Measurements from ENCODE around the gene NCMAP.
A peak's percentile ranks its signal among the peaks of the same experiment; 100 is the strongest.

Gene NCMAP

DNA sequence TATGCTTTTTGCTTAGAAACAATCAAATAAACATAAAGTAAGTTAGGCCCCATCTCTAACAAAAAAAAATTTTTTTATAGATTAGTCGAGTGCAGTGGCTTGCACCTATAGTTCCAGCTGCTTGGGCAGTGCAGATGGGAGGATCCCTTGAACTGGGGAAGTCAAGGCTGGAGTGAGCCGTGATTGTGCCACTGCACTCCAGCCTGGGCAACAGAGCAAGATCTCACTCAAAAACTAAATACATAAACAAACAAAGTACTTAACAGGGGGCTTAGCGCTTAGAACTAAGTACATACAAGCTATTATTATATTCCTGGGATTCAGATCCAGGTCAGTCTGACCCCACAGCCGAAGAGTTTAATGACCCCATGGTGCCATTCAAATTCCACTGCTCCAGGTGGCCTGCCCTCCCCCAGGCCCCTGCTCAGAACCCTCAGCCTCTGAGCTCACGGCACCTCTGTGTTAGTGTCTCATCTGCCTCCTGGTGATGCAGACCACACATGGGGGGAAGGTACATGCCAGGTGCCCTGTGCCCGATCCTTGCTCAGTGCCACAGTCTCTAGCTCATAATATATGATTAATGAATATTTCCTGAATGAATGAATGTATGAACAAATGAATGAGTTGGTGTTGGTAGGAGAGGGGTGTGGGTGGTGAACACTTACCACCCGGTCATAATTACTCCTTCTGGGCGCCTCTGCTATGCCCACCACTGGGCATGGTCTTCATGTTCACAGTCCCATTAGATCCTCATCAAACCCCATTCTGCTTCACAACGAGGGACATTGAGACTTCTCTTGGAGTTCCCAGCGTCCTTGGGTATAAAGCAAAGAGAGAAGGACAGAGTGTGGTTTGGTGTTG is 14.6 kb downstream of the NCMAP start:
- DNase-seq (ENCODE audit: low read depth in 2 of 2) = no peak

GRCh38 chr1:24572301-24572700 is 16.4 kb downstream of the NCMAP start:
- no peak for DNase-seq (ENCODE audit: low read depth in 2 of 2)

- DNase-seq (ENCODE audit: low read depth in 2 of 2) = no peak
These were observed 20.2 kb downstream of the NCMAP start for GRCh38 chr1:24575905-24576587.

DNA sequence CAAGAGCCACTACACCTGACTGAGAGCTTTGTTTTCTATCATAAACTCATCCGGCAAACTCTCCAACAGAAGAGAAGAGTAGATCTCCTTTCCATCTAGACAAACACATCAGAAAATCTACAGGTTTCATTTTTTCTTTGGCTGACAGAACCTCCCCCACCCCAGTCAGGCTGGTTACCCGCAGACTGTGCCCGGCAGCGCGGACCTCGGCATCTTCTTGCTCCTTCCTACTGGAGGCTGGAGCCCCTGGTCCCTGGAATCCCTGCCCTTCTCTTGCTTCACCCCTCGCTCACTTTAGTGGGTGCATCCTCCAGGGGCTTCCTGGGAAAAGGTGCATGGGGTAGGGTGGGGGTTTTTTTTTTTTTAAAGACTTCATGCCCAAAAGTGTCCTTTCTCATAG is 23.0 kb downstream of the NCMAP start:
- DNase-seq (ENCODE audit: low read depth in 2 of 2) = no peak

DNA sequence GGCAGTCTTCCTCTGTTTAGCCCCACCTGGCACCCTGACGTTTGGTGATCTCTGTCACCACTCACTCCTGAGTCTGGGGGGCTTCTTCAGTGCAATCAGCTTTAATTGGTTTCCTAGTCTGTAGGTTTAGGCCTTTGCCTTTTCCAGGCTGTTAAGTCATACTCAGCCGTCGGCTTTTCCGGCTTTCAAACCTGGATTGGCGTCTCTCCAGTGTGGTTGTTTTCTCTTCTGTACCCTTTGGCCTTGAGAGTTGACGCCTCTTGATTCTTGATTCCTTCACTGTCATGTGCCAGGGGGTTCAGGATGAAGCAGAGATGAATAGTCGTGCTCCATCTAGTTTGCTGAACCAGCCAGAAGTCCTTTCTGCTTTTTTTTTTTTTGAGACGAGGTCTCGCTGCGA is 24.9 kb downstream of the NCMAP start:
- no peak for DNase-seq (ENCODE audit: low read depth in 2 of 2)

- no peak for DNase-seq (ENCODE audit: low read depth in 2 of 2)
These were observed 28.3 kb downstream of the NCMAP start for GRCh38 chr1:24584171-24584647.

- DNase-seq (ENCODE audit: low read depth in 2 of 2) = no peak
These were observed 30.2 kb downstream of the NCMAP start for GRCh38 chr1:24586119-24586518.

DNA sequence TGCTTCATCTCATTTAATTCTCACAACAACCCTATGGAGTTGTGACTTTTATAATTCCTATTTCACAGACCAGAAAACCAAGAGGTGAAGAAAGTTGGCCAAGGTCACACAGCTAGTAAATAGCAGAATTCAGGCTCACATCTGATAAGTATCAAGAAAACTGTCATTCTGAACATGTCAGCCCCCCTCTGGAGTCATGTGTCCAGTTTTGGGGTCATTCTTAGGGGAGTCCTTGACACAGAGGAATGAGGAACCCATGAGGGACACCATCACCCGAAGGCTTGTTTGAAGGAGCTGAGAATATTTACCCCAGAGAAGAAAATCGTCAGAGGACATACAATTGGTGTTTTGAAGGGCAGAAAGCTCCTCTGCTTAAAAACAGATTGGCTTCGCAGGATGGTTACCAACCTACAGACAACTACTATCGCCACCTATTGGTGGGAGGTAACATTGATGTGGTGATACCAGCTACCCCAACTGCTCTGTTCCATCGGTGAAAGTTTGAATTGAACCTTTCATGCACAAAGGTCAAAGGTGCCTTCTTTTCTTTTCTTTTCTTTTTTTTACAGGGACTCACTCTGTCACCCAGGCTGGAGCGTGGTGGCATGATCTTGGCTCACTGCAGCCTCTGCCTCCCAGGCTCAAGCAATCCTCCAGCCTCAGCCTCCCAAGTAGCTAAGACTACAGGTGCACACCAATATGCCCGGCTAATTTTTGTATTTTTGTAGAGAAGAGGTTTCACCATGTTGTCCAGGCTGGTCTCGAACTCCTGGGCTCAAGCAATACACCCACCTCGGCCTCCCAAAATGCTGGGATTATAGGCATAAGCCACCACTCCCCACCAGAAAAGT is 31.3 kb downstream of the NCMAP start:
- DNase-seq (ENCODE audit: low read depth in 2 of 2) = peak in 1 of 2 donors; percentile 18

DNA sequence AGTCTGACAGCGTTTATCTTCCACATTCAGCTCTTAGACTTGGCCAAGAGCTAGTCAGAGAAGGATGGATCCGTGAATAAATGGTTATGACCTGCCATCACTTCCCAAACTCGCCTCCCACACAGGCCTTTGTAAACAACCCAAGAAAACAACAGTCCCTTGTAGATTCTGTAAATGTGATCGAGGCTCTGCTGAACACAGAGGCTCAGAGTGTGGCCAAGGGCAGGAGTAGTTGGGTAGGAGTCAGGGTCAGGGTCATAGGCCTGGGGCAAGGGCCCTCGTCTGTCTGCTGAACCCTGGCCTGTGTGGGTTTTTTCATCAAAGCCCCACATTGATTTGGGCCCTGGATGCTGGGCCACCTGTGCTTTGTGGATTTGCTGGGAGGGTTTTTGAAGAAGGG is 32.7 kb downstream of the NCMAP start:
- DNase-seq (ENCODE audit: low read depth in 2 of 2) = no peak

DNA sequence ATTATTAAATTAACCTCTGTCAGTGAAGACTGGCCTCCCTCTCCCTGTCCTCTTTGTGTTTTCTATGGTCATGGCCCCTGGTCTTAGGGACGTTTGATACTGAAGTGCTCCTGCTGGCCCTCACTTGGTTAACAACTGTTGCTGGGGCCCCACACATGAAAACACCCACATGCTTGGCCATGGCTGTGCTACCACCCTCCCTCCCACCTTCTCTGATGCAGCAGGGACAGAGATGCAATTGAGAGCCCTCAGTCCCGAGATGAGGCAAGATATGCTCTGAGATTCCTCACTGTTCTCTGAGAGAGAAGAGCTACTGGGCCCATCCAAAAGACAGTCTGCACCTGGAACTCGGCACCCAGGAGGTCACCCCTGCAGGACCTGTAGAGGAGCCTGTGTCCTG is 33.3 kb downstream of the NCMAP start:
- DNase-seq (ENCODE audit: low read depth in 2 of 2) = no peak

DNA sequence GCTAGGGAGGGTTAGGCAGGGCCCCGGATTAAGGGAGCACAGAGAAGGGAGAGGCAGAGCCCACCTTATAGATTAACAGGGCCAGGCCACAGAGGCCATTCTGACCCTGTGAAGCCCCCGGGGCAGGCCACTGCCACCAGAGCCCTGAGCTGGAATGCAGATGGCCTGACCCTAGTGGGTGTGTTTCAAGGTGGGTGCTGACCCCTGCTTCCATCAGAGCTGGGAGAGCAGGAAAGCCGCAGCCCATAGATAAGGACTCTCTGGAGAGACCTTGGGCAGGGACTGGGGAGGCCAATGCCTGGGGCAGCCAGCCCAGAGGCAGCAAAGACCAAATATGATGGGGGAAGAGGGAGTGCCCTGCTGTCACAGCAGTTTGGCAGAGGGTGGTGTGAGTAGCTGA is 35.9 kb downstream of the NCMAP start:
- DNase-seq (ENCODE audit: low read depth in 2 of 2) = no peak

DNA sequence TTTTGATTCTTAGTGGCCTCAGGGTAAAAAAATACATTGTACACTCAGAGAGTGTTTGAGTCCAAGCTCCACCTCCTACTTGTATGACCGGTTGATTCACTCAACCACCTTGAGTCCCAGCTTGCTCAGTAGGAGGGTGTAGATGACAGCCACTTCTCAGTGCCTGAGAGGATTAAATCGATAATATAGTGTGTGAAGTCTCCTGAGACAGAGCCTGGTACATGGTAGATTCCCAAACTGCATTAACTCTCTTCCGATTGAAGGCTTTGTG is 38.4 kb downstream of the NCMAP start:
- no peak for DNase-seq (ENCODE audit: low read depth in 2 of 2)

- no peak for DNase-seq (ENCODE audit: low read depth in 2 of 2)
These were observed 40.6 kb downstream of the NCMAP start for GRCh38 chr1:24596401-24596880.

DNA sequence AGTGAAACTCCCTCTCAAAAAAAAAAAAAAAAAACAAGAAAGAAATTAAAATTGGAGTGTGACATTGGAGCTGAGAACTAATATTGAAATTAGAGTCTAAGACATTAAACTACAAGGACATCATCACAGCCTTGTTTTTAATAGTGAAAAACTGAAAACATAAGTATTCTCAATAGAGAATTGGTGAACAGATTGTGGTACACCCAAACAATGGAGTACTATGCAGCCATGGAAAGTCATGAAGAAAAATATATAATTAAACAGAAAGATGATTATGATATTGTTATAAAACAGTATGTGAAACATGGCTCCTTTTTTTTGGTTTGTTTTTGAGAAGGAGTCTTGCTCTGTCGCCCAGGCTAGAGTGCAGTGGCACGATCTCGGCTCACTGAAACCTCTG is 43.4 kb downstream of the NCMAP start:
- no peak for DNase-seq (ENCODE audit: low read depth in 2 of 2)

DNA sequence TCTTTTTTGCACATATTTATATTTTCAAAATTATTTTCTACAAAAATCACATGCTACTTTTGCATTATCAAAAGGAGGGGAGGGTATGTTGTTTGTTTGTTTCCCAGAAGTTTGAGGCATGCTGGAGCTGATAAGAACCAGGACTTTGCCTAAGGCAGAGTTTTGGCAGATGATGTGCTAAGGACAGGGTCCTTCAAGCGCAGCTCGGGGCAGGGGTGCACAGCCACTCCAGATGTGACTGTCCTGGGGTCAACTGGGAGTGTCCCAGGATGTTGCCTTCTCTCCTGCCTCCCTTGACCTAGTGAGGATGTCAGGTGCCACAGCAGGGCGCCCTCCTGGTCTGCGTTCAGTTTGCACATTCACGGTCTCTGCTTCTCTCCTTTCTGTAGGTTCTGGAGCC is 44.7 kb downstream of the NCMAP start:
- no peak for DNase-seq (ENCODE audit: low read depth in 2 of 2)

DNA sequence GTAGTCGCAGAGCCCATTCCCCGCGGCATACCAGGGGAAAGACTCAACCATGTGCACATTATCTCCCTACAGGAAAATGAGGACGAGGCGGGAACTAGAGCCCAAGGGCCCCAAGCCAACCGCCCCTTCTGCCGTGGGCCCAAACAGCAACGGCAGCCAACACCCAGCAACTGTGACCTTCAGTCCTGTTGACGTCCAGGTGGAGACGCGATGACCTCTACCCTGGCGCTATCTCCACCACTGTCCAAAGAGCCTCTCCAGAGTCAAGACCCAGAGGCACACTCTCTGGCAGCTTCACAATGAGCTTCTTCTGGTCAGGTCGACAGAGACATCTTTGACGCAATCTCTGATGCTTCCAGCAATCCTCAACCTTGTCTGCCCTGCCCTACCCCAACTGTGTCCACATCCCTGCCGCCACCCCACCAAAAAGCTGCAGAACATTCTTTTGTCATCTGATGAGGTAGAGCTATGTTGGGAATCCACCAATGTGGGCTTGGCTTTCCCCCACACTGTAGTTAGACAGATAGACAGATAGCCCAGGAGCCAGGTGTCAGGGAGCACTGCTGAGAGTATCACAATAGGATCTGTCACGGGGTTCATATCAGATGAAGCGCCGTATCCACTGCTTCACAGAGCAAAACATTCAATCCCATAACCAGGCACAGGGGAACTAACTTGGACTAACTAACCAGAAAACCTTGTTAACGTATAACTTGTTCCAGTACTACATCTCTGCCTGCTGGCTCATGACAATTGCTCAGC is 49.8 kb downstream of the NCMAP start:
- DNase-seq (ENCODE audit: low read depth in 2 of 2) = no peak

DNA sequence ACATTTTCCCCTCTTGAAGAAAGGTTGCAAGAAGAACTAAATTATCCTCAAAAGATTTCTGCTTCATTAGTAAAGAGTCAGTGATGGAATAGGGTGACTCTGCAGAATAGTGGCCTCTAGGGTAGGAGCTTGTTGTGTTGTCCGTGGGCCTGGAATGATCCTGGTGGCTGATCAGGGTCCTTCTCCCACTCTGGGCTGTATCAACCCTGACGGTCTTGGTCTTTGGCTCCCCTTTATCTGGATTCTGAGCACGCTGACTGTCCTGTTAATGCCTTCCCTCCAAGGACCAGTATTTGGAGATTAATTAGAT is 50.4 kb downstream of the NCMAP start:
- no peak for DNase-seq (ENCODE audit: low read depth in 2 of 2)

DNA sequence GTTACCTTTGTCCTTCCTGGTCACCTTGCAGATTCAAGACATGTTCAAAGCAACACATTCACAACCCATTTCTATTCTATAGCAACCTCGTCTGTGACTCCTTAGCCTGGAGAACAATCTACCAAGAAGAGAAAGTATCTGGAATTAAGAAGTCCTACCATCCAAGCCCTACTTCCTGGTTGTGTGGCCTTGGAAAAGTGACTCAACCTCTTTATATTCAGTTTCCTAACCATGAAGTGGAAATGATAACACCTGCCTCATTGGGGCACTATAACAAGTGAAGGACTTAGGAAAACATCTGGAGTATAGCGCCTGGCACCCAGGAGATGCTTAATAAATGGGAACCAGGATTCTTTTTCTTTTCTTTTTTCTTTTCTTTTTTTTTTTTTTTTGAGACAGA is 50.7 kb downstream of the NCMAP start:
- no peak for DNase-seq (ENCODE audit: low read depth in 2 of 2)

GRCh38 chr1:24609949-24610517 is 54.1 kb downstream of the NCMAP start:
- DNase-seq (ENCODE audit: low read depth in 2 of 2) = no peak

DNA sequence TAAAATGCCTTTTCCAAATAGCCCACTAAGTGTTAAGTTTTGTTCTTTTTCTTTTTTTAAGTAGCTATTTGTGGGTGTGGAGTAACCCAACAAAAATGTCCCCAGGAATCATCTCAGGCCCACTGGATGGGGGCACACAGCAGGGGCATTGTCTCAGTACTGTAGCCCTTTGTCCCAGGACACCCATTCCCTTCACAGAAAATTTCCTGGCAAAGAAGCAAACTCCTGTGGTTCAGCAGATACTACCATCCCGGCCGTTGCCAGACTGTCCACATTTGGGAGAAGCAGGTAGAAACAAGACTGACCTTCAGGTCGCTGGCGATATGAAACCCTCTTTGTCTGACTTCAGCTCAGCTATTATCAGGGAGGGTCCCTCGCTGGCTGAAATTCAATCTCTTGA is 63.5 kb downstream of the NCMAP start:
- no peak for DNase-seq (ENCODE audit: low read depth in 2 of 2)

DNA sequence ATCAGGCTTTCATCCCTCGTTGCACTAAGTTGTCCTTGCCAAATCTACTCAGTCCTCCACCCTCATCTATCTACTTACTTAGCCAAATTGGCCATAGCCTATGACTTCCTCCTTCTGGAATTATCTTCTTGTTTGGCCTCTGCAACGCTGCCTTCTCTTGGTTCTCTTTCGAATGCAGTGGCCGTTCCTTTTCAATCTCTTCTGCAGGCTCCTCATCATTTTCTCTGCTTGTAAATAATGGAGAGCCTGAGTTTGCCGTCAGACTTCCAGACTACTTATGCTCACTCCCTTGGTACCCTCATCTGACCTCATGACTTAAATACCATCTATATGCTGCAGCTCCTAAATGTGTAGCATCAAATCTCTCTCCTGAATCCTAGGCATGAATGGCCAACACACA is 64.8 kb downstream of the NCMAP start:
- no peak for DNase-seq (ENCODE audit: low read depth in 2 of 2)

GRCh38 chr1:24621121-24621520 is 65.2 kb downstream of the NCMAP start:
- no peak for DNase-seq (ENCODE audit: low read depth in 2 of 2)
